RWPE2 (cell line): ENCODE measurements around the gene PHF10.

ENCODE experiments used
- ATAC-seq: fragments of 200-7000 bp; cut with Tn5 transposase; 3 replicates; pipeline ENCODE4 v1.9.1; 2021; ENCODE audit warnings: low read depth
- DNase-seq: peaks from one replicate; pipeline ENCODE4 v3.0.0-alpha.2; 2020; ENCODE audit warnings: low spot score
- H3K27ac ChIP-seq: fragments of 450-650 bp; 2 replicates; pipeline ENCODE4 v1.5.1; 2017; ENCODE audit warnings: mild to moderate bottlenecking; ENCODE audit not compliant: poor library complexity, severe bottlenecking
- H3K27me3 ChIP-seq: fragments of 250-450 bp; sonication (Bioruptor Pico); 2 replicates; pipeline ENCODE4 v1.5.1; 2021; ENCODE audit warnings: mild to moderate bottlenecking, moderate library complexity; ENCODE audit not compliant: insufficient read depth, poor library complexity, severe bottlenecking
- H3K36me3 ChIP-seq: fragments of 250-450 bp; sonication (Bioruptor Pico); 2 replicates; pipeline ENCODE4 v1.5.1; 2020; ENCODE audit warnings: low read depth, mild to moderate bottlenecking, moderate library complexity
- H3K4me1 ChIP-seq: fragments of 250-450 bp; sonication (Bioruptor Pico); 2 replicates; pipeline ENCODE4 v1.5.1; 2021; ENCODE audit warnings: mild to moderate bottlenecking, moderate library complexity; ENCODE audit not compliant: insufficient read depth, poor library complexity, severe bottlenecking
- H3K4me3 ChIP-seq: fragments of 250-450 bp; sonication (Bioruptor Pico); 2 replicates; pipeline ENCODE4 v1.5.1; 2021; ENCODE audit warnings: mild to moderate bottlenecking, moderate library complexity; ENCODE audit not compliant: severe bottlenecking
- H3K9me3 ChIP-seq: fragments of 250-450 bp; sonication (Bioruptor Pico); 2 replicates; pipeline ENCODE4 v1.5.1; 2021; ENCODE audit warnings: mild to moderate bottlenecking, moderate library complexity; ENCODE audit not compliant: severe bottlenecking
- TF ChIP-seq, protein P1 (sequence below): fragments of 450-650 bp; IDR thresholded peaks from one replicate; pipeline ENCODE4 v1.5.1; 2017; ENCODE audit warnings: mild to moderate bottlenecking, moderate library complexity; ENCODE audit not compliant: poor library complexity, severe bottlenecking

PHF10 gene

GRCh38 chr6:169654598-169655391 is 69.5 kb downstream of the PHF10 start:
- TF ChIP-seq, protein P1, sequence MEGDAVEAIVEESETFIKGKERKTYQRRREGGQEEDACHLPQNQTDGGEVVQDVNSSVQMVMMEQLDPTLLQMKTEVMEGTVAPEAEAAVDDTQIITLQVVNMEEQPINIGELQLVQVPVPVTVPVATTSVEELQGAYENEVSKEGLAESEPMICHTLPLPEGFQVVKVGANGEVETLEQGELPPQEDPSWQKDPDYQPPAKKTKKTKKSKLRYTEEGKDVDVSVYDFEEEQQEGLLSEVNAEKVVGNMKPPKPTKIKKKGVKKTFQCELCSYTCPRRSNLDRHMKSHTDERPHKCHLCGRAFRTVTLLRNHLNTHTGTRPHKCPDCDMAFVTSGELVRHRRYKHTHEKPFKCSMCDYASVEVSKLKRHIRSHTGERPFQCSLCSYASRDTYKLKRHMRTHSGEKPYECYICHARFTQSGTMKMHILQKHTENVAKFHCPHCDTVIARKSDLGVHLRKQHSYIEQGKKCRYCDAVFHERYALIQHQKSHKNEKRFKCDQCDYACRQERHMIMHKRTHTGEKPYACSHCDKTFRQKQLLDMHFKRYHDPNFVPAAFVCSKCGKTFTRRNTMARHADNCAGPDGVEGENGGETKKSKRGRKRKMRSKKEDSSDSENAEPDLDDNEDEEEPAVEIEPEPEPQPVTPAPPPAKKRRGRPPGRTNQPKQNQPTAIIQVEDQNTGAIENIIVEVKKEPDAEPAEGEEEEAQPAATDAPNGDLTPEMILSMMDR = peak; percentile 36
- ATAC-seq = peak; percentile 93
- H3K4me1 ChIP-seq = no peaks in the 10 kb centered on the region
- no peaks in the 10 kb centered on the region for H3K9me3 ChIP-seq
- no peak overlapping the region for H3K27ac ChIP-seq
- H3K4me3 ChIP-seq = peak overlapping the region; percentile 37
- DNase-seq = no peak
- no peaks in the 10 kb centered on the region for H3K27me3 ChIP-seq
- peaks cover 7% of the 10 kb centered on the region; the same call in 1 of the 2 replicates for H3K36me3 ChIP-seq
